ENCODE data around the gene CDR2.
"Not testable (repeated sequence)": the region's sequence is repeated elsewhere in the genome, so short reads cannot be mapped to it uniquely, and the experiment has no call there.

CDR2 gene

GRCh38 chr16:22374311-22375116 lies at the start of gene CDR2:
TSS of gene CDR2 (minus strand) at chr16:22374619. CDS start at chr16:22374309, 310 bp downstream.
- peak; percentile 99 for DNase-seq

GRCh38 chr16:22423716-22424115 lies 49.3 kb upstream of the CDR2 start:
- DNase-seq, result no peak

GRCh38 chr16:22421136-22421535 lies 46.7 kb upstream of the CDR2 start:
- no peak for DNase-seq

- DNase-seq, result no peak
These were observed 46.3 kb upstream of the CDR2 start for GRCh38 chr16:22420606-22421135.

- no peak for DNase-seq
These were observed 45.5 kb upstream of the CDR2 start for GRCh38 chr16:22419908-22420307.

GRCh38 chr16:22418826-22419225 lies 44.4 kb upstream of the CDR2 start:
- DNase-seq, result no peak

- not testable (repeated sequence) for DNase-seq
These were observed 43.4 kb upstream of the CDR2 start for GRCh38 chr16:22417798-22418197.

- no peak for DNase-seq
These were observed 42.6 kb upstream of the CDR2 start for GRCh38 chr16:22417019-22417418.

- no peak for DNase-seq
These were observed 39.4 kb upstream of the CDR2 start for GRCh38 chr16:22413819-22414218.

- DNase-seq, result no peak
These were observed 33.1 kb upstream of the CDR2 start for GRCh38 chr16:22407486-22407885.

- DNase-seq, result no peak
These were observed 27.8 kb upstream of the CDR2 start for GRCh38 chr16:22402191-22402590.

- DNase-seq, result no peak
These were observed 26.5 kb upstream of the CDR2 start for GRCh38 chr16:22400900-22401299.

GRCh38 chr16:22397931-22398330 lies 23.5 kb upstream of the CDR2 start:
- no peak for DNase-seq

- DNase-seq, result no peak
These were observed 23.0 kb upstream of the CDR2 start for GRCh38 chr16:22397464-22397863.

GRCh38 chr16:22395960-22396359 lies 21.5 kb upstream of the CDR2 start:
- DNase-seq, result no peak

- no peak for DNase-seq
These were observed 19.7 kb upstream of the CDR2 start for GRCh38 chr16:22394121-22394520.

GRCh38 chr16:22388101-22388644 lies 13.8 kb upstream of the CDR2 start:
- no peak for DNase-seq

- no peak for DNase-seq
These were observed 12.6 kb upstream of the CDR2 start for GRCh38 chr16:22386976-22387375.

GRCh38 chr16:22385196-22385595 lies 10.8 kb upstream of the CDR2 start:
- no peak for DNase-seq

- no peak for DNase-seq
These were observed 9.4 kb upstream of the CDR2 start for GRCh38 chr16:22383827-22384226.

GRCh38 chr16:22381392-22381791 lies 7.0 kb upstream of the CDR2 start:
- no peak for DNase-seq

GRCh38 chr16:22380529-22380928 lies 6.1 kb upstream of the CDR2 start:
- DNase-seq, result no peak

- DNase-seq, result no peak
These were observed 5.2 kb upstream of the CDR2 start for GRCh38 chr16:22379656-22380055.

GRCh38 chr16:22375963-22376640 lies 1.7 kb upstream of the CDR2 start:
- no peak for DNase-seq
